K562 (cell line): ENCODE data around the gene SNUPN. TPM values are rescaled to one million over a fixed set of nuclear protein-coding genes. Genes with fewer than 3 reads are reported as not detected.

ENCODE experiments used
- ARID2 ChIP-seq: fragments of 450-650 bp; IDR thresholded peaks from 2 replicates; pipeline ENCODE4 v1.6.1; 2017; ENCODE audit warnings: antibody characterized with exemption, mild to moderate bottlenecking
- CEBPG ChIP-seq, 3 experiments: fragments of 200-800 bp in 1 of 3; sonication (Bioruptor generic) in 1 of 3; sonication (generic) in 1 of 3; formaldehyde crosslinking in 1 of 3; IDR thresholded peaks in 2 of 3; conservative IDR thresholded peaks in 1 of 3; 2 replicates each; pipeline versions ENCODE4 v1.6.1 to v1.8.0; 2016 to 2022; ENCODE audit warnings: missing compliant biosample characterization in 2 of 3, missing genetic modification characterization in 2 of 3, mild to moderate bottlenecking in 1 of 3, missing genetic modification reagents in 1 of 3
- CEBPZ ChIP-seq: fragments of 150-350 bp; IDR thresholded peaks from 2 replicates; pipeline ENCODE4 v1.6.1; 2014; ENCODE audit warnings: low read depth, mild to moderate bottlenecking, low read length, borderline replicate concordance
- DIDO1 ChIP-seq: fragments of 450-650 bp; IDR thresholded peaks from 2 replicates; pipeline ENCODE4 v1.6.1; 2016; ENCODE audit warnings: low read depth, missing biosample characterization, missing genetic modification characterization
- E2F8 ChIP-seq: fragments of 450-650 bp; IDR thresholded peaks from 2 replicates; pipeline ENCODE4 v1.7.1; 2018; ENCODE audit warnings: mild to moderate bottlenecking, low read depth; ENCODE audit not compliant: partially characterized antibody
- ESRRB ChIP-seq: fragments of 250-450 bp; sonication (Bioruptor Pico); IDR thresholded peaks from 2 replicates; pipeline ENCODE4 v1.5.0; 2020; ENCODE audit warnings: mild to moderate bottlenecking, moderate library complexity, borderline replicate concordance
- HDAC1 ChIP-seq, 2 experiments: fragments of 450-650 bp; IDR thresholded peaks; 2 replicates each; pipeline ENCODE4 v1.6.1; 2016 to 2017; ENCODE audit warnings: inconsistent platforms in 1 of 2, mild to moderate bottlenecking in 1 of 2, moderate library complexity in 1 of 2
- HMGN3 ChIP-seq: IDR thresholded peaks from 2 replicates; pipeline ENCODE4 v1.6.1; 2011; ENCODE audit warnings: borderline replicate concordance, low read depth, mild to moderate bottlenecking, mixed read lengths, low read length; ENCODE audit not compliant: insufficient read length; ENCODE audit errors: extremely low read depth
- MCM2 ChIP-seq: fragments of 450-650 bp; IDR thresholded peaks from 2 replicates; pipeline ENCODE4 v1.6.1; 2017; ENCODE audit warnings: low read depth, mild to moderate bottlenecking
- MITF ChIP-seq: IDR thresholded peaks from 2 replicates; pipeline ENCODE4 v1.6.1; 2014; ENCODE audit warnings: antibody characterized with exemption
- RCOR1 ChIP-seq, 2 experiments: IDR thresholded peaks; 2 replicates each; pipeline ENCODE4 v1.6.1; 2012; ENCODE audit warnings: low read depth in 2 of 2, low read length in 2 of 2, borderline replicate concordance in 1 of 2, improper control_type of control experiment in 1 of 2
- RFX5 ChIP-seq: IDR thresholded peaks from 2 replicates; pipeline ENCODE4 v1.6.1; 2011; ENCODE audit warnings: low read depth, mild to moderate bottlenecking, improper control_type of control experiment, low read length
- SMARCA5 ChIP-seq: fragments of 450-650 bp; IDR thresholded peaks from 2 replicates; pipeline ENCODE4 v1.6.1; 2016
- SUPT5H ChIP-seq: fragments of 450-650 bp; IDR thresholded peaks from 2 replicates; pipeline ENCODE4 v1.6.1; 2016
- TAF1 ChIP-seq: IDR thresholded peaks from 2 replicates; pipeline ENCODE4 v1.6.1; 2011; ENCODE audit warnings: mild to moderate bottlenecking, low read length, moderate library complexity; ENCODE audit not compliant: insufficient read depth, control insufficient read depth, severe bottlenecking; ENCODE audit errors: extremely low read depth
- ZNF212 ChIP-seq: fragments of 450-650 bp; formaldehyde crosslinking; IDR thresholded peaks from 2 replicates; pipeline ENCODE4 v1.4.0; 2020; ENCODE audit warnings: mild to moderate bottlenecking
- ZNF217 ChIP-seq: sonication (generic); formaldehyde crosslinking; IDR thresholded peaks from 2 replicates; pipeline ENCODE4 v1.8.0; 2022; ENCODE audit warnings: mild to moderate bottlenecking, missing genetic modification reagents
- polyA plus RNA-seq, 8 experiments: library from polyadenylated mRNA; depleted of rRNA in 4 of 8; stranded (reverse) in 5 of 8; unstranded in 3 of 8; fragments of >200 nt; fragmentation: Nextera tagmentation in 2 of 8; fragmentation: Illumina TruSeq in 1 of 8; extraction: Ambion mirVana in 2 of 8; extraction: Trizol in 1 of 8; gene quantifications; 2 replicates each; pipeline versions ENCODE4 v1.2.1 to v1.2.3, GENCODE V29; 2011 to 2014; ENCODE audit warnings: inconsistent platforms in 1 of 8, missing spikeins in 1 of 8
- total RNA-seq, 7 experiments: library from RNA; depleted of rRNA in 6 of 7; stranded (reverse); fragments of >200 nt in 6 of 7; fragmentation: Illumina TruSeq in 2 of 7; extraction: Trizol in 2 of 7; gene quantifications; 2 replicates each; pipeline versions ENCODE4 v1.2.1 to v1.2.3, GENCODE V29; 2011 to 2021; ENCODE audit warnings: low replicate concordance in 1 of 7
- TF ChIP-seq, protein P1 (sequence below): fragments of 450-650 bp; formaldehyde crosslinking; IDR thresholded peaks from 2 replicates; pipeline ENCODE4 v1.4.0; 2020; ENCODE audit warnings: mild to moderate bottlenecking, moderate library complexity

SNUPN gene
- total and polyA plus RNA-seq, 9 of the 15 experiments (the other 6 are each of a cell fraction or from before 2014, with no cell fraction given) = 32.2 to 78.3 (median 40.0) TPM

GRCh38 chr15:75647370-75648155 lies 22.0 kb upstream of the SNUPN start, which contains the start of gene SNX33 (continued):
- no peak for TF ChIP-seq CEBPZ
- no peak for TF ChIP-seq DIDO1
- no peak for TF ChIP-seq ZNF212 (CRISPR knock-in tag)
- no peak for TF ChIP-seq MCM2
- no peak for TF ChIP-seq E2F8
- no peak for TF ChIP-seq ZNF217 (CRISPR knock-in tag)
- no peak for TF ChIP-seq MITF
- peak; percentile 85 for TF ChIP-seq HMGN3
- TF ChIP-seq, protein P1, sequence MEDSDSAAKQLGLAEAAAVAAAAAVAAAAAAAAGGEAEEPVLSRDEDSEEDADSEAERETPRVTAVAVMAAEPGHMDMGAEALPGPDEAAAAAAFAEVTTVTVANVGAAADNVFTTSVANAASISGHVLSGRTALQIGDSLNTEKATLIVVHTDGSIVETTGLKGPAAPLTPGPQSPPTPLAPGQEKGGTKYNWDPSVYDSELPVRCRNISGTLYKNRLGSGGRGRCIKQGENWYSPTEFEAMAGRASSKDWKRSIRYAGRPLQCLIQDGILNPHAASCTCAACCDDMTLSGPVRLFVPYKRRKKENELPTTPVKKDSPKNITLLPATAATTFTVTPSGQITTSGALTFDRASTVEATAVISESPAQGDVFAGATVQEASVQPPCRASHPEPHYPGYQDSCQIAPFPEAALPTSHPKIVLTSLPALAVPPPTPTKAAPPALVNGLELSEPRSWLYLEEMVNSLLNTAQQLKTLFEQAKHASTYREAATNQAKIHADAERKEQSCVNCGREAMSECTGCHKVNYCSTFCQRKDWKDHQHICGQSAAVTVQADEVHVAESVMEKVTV (CRISPR knock-in tag) = no peak
- peak in 1 of 2 experiments; percentile 45; a peak in 2 of 4 replicates for TF ChIP-seq HDAC1 (IDR thresholded peaks at IDR 0.05)
- TF ChIP-seq SMARCA5 = no peak
- no peak for TF ChIP-seq CEBPG (CRISPR knock-in tag; IDR thresholded peaks at IDR 0.05)
- no peak for TF ChIP-seq CEBPG (tag; conservative IDR thresholded peaks at IDR 0.05 in 1 of 2, IDR thresholded peaks at IDR 0.05 in 1 of 2)
- TF ChIP-seq RFX5 = no peak
- no peak for TF ChIP-seq ESRRB (CRISPR knock-in tag)
- TF ChIP-seq ARID2 = no peak
- TF ChIP-seq TAF1 = peak; percentile 25
- TF ChIP-seq SUPT5H = peak; percentile 67
- TF ChIP-seq RCOR1 (IDR thresholded peaks at IDR 0.05; ENCODE audit: borderline replicate concordance in 1 of 2, low read depth in 2 of 2, low read length in 2 of 2) = peak in 1 of 2 experiments; percentile 3; a peak in 1 of 4 replicates
